Breast epithelium (tissue), 3 donors: ENCODE results near the gene PDSS2.

Source experiments
- POLR2AphosphoS5 ChIP-seq, 3 donors: sonication (generic); formaldehyde crosslinking; IDR thresholded peaks; one replicate each; pipeline ENCODE4 v1.6.1; 2017; ENCODE audit warnings: antibody characterized with exemption in 3 of 3
- TF ChIP-seq, protein P1 (sequence below), 3 donors: fragments of 450-650 bp; IDR thresholded peaks; one replicate each; pipeline ENCODE4 v1.5.1; 2016 to 2017; ENCODE audit warnings: antibody characterized with exemption in 3 of 3, mild to moderate bottlenecking in 3 of 3, moderate library complexity in 3 of 3

DNA sequence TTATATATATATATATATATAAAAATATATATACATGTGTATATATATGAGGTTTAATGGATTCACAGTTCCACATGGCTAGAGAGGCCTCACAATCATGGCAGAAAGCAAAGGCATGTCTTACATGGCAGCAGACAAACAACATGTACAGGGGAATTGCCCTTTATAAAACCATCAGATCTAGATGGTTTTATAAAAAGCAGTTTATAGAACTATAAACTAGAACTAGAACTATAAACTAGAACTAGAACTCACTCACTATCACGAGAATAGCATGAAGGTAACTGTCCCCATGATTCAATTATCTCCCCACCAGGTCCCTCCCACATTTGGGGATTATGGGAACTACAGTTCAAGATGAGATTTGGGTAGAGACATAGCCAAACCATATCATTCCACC, 56.8 kb downstream of the PDSS2 start:
- TF ChIP-seq, protein P1, sequence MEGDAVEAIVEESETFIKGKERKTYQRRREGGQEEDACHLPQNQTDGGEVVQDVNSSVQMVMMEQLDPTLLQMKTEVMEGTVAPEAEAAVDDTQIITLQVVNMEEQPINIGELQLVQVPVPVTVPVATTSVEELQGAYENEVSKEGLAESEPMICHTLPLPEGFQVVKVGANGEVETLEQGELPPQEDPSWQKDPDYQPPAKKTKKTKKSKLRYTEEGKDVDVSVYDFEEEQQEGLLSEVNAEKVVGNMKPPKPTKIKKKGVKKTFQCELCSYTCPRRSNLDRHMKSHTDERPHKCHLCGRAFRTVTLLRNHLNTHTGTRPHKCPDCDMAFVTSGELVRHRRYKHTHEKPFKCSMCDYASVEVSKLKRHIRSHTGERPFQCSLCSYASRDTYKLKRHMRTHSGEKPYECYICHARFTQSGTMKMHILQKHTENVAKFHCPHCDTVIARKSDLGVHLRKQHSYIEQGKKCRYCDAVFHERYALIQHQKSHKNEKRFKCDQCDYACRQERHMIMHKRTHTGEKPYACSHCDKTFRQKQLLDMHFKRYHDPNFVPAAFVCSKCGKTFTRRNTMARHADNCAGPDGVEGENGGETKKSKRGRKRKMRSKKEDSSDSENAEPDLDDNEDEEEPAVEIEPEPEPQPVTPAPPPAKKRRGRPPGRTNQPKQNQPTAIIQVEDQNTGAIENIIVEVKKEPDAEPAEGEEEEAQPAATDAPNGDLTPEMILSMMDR (IDR thresholded peaks at IDR 0.05) = no peak
- no peak for TF ChIP-seq POLR2AphosphoS5 (IDR thresholded peaks at IDR 0.05)
